GM10248 (cell line): ENCODE results near the gene SVOPL.

ENCODE experiments used
- CTCF ChIA-PET: fragments of 300-600 bp; sonication (Branson Sonifier 250); formaldehyde crosslinking; extraction: SDS; loops from one replicate; lab custom pipeline; 2021; ENCODE audit warnings: antibody characterized with exemption; lab: Yijun Ruan, JAX
- POLR2A ChIA-PET: fragments of 350-650 bp; sonication (Branson Sonifier 250); formaldehyde crosslinking; extraction: SDS; loops from one replicate; lab custom pipeline; 2020; ENCODE audit warnings: antibody characterized with exemption; lab: Yijun Ruan, JAX
- DNase-seq: peaks from one replicate; pipeline ENCODE4 v3.0.0; 2012; ENCODE audit errors: extremely low spot score
- CTCF ChIP-seq: IDR thresholded peaks from 2 replicates; pipeline ENCODE4 v1.5.1; 2012; ENCODE audit warnings: mild to moderate bottlenecking, low read depth; ENCODE audit errors: extremely low read depth, missing control alignments, control extremely low read depth

SVOPL gene

GRCh38 chr7:138656952-138657351, 44.2 kb downstream of the SVOPL start:
- ChIA-PET CTCF (no interaction called here), POLR2A (no interaction called here)
- no peak for TF ChIP-seq CTCF
- DNase-seq, result no peak

GRCh38 chr7:138654616-138655015, 46.5 kb downstream of the SVOPL start:
- no peak for TF ChIP-seq CTCF
- DNase-seq, result no peak
- CTCF ChIA-PET, result no interaction called here
- POLR2A ChIA-PET, result interaction anchor here (0.7 kb wide), 1 partner anchor 534 kb away, joined by 4 read pairs; no protein-coding TSS in a partner anchor

- TF ChIP-seq CTCF, result no peak
- POLR2A ChIA-PET, result no interaction called here
- DNase-seq, result no peak
- CTCF ChIA-PET, result interaction anchor here (1.9 kb wide), 1 partner anchor 10 kb away, joined by 5 read pairs; no protein-coding TSS in a partner anchor
These were observed 51.7 kb downstream of the SVOPL start for GRCh38 chr7:138649506-138649905.

GRCh38 chr7:138645284-138645683, 55.9 kb downstream of the SVOPL start:
- no peak for TF ChIP-seq CTCF
- DNase-seq, result no peak
- ChIA-PET CTCF (interaction anchor here (1.3 kb wide), 1 partner anchor 19 kb away, joined by 5 read pairs; no protein-coding TSS in a partner anchor), POLR2A (no interaction called here)

- DNase-seq, result no peak
- POLR2A ChIA-PET, result no interaction called here
- CTCF ChIA-PET, result no interaction called here
- no peak for TF ChIP-seq CTCF
These were observed 68.1 kb downstream of the SVOPL start for GRCh38 chr7:138632826-138633602.

- no peak for DNase-seq
- ChIA-PET CTCF (no interaction called here), POLR2A (no interaction called here)
- TF ChIP-seq CTCF, result no peak
These were observed 68.8 kb downstream of the SVOPL start for GRCh38 chr7:138632384-138632783.
